ENCODE results near the gene ARHGAP9. TPM values are rescaled to one million over a fixed set of nuclear protein-coding genes. Genes with fewer than 3 reads are reported as not detected.
A peak's percentile ranks its signal among the peaks of the same experiment; 100 is the strongest.
"Not testable (repeated sequence)": the region's sequence is repeated elsewhere in the genome, so short reads cannot be mapped to it uniquely, and the experiment has no call there.

Gene ARHGAP9
- total RNA-seq, 1 experiment from 2014 or later, result not detected

DNA sequence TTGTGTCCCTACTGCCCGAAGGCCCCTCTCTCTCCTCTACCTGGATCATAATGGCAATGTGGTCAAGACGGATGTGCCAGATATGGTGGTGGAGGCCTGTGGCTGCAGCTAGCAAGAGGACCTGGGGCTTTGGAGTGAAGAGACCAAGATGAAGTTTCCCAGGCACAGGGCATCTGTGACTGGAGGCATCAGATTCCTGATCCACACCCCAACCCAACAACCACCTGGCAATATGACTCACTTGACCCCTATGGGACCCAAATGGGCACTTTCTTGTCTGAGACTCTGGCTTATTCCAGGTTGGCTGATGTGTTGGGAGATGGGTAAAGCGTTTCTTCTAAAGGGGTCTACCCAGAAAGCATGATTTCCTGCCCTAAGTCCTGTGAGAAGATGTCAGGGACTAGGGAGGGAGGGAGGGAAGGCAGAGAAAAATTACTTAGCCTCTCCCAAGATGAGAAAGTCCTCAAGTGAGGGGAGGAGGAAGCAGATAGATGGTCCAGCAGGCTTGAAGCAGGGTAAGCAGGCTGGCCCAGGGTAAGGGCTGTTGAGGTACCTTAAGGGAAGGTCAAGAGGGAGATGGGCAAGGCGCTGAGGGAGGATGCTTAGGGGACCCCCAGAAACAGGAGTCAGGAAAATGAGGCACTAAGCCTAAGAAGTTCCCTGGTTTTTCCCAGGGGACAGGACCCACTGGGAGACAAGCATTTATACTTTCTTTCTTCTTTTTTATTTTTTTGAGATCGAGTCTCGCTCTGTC is 22.8 kb downstream of the ARHGAP9 start:
- no peak for DNase-seq
- Histone ChIP-seq H3K9me3 (no peaks in the 10 kb centered on the region), H3K27me3 (peaks cover 10% of the 10 kb centered on the region), H3K36me3 (no peaks in the 10 kb centered on the region), H3K4me3 (no peak overlapping the region)

DNA sequence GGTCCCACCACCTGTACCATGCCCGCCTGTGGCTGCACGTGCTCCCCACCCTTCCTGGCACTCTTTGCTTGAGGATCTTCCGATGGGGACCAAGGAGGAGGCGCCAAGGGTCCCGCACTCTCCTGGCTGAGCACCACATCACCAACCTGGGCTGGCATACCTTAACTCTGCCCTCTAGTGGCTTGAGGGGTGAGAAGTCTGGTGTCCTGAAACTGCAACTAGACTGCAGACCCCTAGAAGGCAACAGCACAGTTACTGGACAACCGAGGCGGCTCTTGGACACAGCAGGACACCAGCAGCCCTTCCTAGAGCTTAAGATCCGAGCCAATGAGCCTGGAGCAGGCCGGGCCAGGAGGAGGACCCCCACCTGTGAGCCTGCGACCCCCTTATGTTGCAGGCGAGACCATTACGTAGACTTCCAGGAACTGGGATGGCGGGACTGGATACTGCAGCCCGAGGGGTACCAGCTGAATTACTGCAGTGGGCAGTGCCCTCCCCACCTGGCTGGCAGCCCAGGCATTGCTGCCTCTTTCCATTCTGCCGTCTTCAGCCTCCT is 23.4 kb downstream of the ARHGAP9 start:
- H3K9me3 ChIP-seq, result no peaks in the 10 kb centered on the region
- H3K4me3 ChIP-seq, result no peak overlapping the region
- DNase-seq, result no peak
- peaks cover 8% of the 10 kb centered on the region for H3K27me3 ChIP-seq
- H3K36me3 ChIP-seq, result no peaks in the 10 kb centered on the region

- Histone ChIP-seq H3K4me3 (no peak overlapping the region), H3K27me3 (peaks cover 3% of the 10 kb centered on the region), H3K36me3 (no peaks in the 10 kb centered on the region), H3K9me3 (no peaks in the 10 kb centered on the region)
- DNase-seq, result no peak
Measured at GRCh38 chr12:57455374-57456144, 24.1 kb downstream of the ARHGAP9 start.

GRCh38 chr12:57454566-57455373 is 24.9 kb downstream of the ARHGAP9 start, which contains the start of gene INHBE:
Gene INHBE, plus strand, starts transcription at chr12:57455307. Its CDS starts 230 bp downstream, at chr12:57455537.
- Histone ChIP-seq H3K9me3 (no peaks in the 10 kb centered on the region), H3K27me3 (no peaks in the 10 kb centered on the region), H3K4me3 (no peak within 1 kb of the TSS), H3K36me3 (no peaks in the 10 kb centered on the region)
- DNase-seq, result peak; percentile 58

DNA sequence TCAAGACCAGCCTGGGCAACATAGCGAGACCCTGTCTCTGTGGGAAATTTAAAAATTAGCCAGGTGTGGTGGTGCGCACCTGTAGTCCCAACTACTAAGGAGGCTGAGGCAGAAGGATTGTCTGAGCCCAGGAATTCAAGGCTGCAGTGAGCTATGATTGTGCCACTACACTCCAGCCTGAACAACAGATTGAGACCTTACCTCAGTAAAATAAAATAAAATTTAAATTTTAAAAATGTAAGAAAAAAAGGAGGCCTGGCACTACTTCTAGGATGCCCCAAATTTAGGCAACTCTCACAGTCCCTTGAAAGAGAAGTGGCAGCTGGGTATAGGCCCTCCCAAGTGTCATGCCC is 25.5 kb downstream of the ARHGAP9 start:
- no peaks in the 10 kb centered on the region for H3K36me3 ChIP-seq
- H3K27me3 ChIP-seq, result no peaks in the 10 kb centered on the region
- no peak overlapping the region for H3K4me3 ChIP-seq
- no peaks in the 10 kb centered on the region for H3K9me3 ChIP-seq
- DNase-seq, result no peak

GRCh38 chr12:57452937-57453509 is 26.6 kb downstream of the ARHGAP9 start:
- Histone ChIP-seq H3K4me3 (no peak overlapping the region), H3K9me3 (no peaks in the 10 kb centered on the region), H3K36me3 (no peaks in the 10 kb centered on the region), H3K27me3 (no peaks in the 10 kb centered on the region)
- DNase-seq, result peak; percentile 71

- no peaks in the 10 kb centered on the region for H3K9me3 ChIP-seq
- H3K27me3 ChIP-seq, result no peaks in the 10 kb centered on the region
- H3K4me3 ChIP-seq, result no peak overlapping the region
- H3K36me3 ChIP-seq, result no peaks in the 10 kb centered on the region
- no peak for DNase-seq
Measured at GRCh38 chr12:57452181-57452936, 27.3 kb downstream of the ARHGAP9 start.

DNA sequence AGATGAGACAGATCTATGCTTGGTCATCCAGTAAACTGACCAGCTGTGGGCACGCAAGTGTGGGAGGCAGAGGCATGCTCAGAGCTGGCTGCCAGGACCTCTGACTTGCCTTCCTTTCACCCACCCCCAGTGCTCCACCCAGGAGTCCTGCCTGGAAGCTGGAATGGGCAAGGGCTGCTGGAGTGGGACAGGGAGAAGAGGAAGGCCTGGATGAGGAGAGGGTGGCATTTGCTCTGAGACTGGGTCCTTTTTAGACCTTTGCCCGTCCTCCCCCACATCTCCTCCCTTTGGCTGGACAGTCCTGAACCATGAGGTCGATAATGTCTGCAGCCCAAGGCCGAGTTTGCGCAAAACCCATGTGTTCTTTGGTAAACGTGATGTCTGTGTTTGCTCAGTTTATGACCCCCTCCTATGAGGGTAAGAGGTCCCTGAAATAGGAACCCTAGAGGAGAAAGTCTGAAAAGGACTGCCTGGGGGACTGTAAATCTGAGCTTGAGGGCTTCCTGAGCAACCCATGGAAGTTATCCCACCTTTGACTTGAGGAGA is 28.4 kb downstream of the ARHGAP9 start:
- Histone ChIP-seq H3K9me3 (no peaks in the 10 kb centered on the region), H3K36me3 (no peaks in the 10 kb centered on the region), H3K4me3 (no peak overlapping the region), H3K27me3 (no peaks in the 10 kb centered on the region)
- DNase-seq, result peak; percentile 54

- H3K9me3 ChIP-seq, result no peaks in the 10 kb centered on the region
- no peak overlapping the region for H3K4me3 ChIP-seq
- H3K27me3 ChIP-seq, result no peaks in the 10 kb centered on the region
- H3K36me3 ChIP-seq, result no peaks in the 10 kb centered on the region
- DNase-seq, result no peak
Measured at GRCh38 chr12:57450057-57450456, 29.6 kb downstream of the ARHGAP9 start.

GRCh38 chr12:57449375-57449774 is 30.3 kb downstream of the ARHGAP9 start:
- no peak overlapping the region for H3K4me3 ChIP-seq
- no peak for DNase-seq
- no peaks in the 10 kb centered on the region for H3K9me3 ChIP-seq
- no peaks in the 10 kb centered on the region for H3K27me3 ChIP-seq
- no peaks in the 10 kb centered on the region for H3K36me3 ChIP-seq

DNA sequence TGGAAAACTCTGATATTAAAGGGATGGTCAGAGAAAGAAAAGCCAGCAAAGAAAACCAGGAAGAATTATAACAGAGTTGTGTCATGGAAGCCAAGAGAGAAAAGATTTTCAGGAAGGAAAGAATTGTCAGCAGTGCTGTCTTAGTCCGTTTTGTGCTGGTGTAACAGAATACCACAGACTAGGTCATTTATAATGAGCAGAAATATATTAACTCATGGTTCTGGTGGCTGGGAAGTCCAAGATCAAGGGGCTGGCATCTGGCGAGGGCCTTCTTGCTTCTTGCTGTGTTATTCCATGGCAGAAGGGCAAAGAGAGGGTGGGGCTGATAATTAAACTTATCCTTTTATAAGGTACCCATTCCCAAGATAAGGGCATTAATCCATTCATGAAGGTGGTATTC is 31.0 kb downstream of the ARHGAP9 start:
- DNase-seq, result no peak
- H3K27me3 ChIP-seq, result no peaks in the 10 kb centered on the region
- no peak overlapping the region for H3K4me3 ChIP-seq
- no peaks in the 10 kb centered on the region for H3K9me3 ChIP-seq
- H3K36me3 ChIP-seq, result no peaks in the 10 kb centered on the region

- DNase-seq, result no peak
- Histone ChIP-seq H3K9me3 (0 out of 2 replicates have a peak, but pooled peaks cover 2% of the 10 kb centered on the region), H3K27me3 (no peaks in the 10 kb centered on the region), H3K4me3 (no peak overlapping the region), H3K36me3 (no peaks in the 10 kb centered on the region)
Measured at GRCh38 chr12:57446292-57446960, 33.2 kb downstream of the ARHGAP9 start.

GRCh38 chr12:57444744-57445143 is 34.9 kb downstream of the ARHGAP9 start:
- DNase-seq, result no peak
- Histone ChIP-seq H3K4me3 (no peak overlapping the region), H3K27me3 (no peaks in the 10 kb centered on the region), H3K36me3 (no peaks in the 10 kb centered on the region), H3K9me3 (0 out of 2 replicates have a peak, but pooled peaks cover 2% of the 10 kb centered on the region)

DNA sequence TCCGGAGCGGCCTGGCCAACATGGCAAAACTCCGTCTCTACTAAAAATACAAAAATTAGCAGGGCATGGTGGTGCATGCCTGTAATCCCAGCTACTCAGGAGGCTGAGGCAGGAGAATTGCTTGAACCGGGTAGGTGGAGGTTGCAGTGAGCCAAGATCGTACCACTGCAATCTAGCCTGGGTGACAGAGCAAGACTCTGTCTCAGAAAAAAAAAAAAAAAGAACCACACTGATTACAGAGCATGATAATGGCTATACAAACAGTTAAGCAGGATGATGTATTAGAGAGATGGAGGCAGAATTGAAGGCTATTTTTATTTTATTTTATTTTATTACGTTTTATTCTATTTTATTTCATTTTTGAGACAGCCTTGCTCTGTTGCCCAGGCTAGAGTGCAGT is 35.3 kb downstream of the ARHGAP9 start:
- H3K36me3 ChIP-seq, H3K4me3 ChIP-seq, DNase-seq, H3K27me3 ChIP-seq, H3K9me3 ChIP-seq: not testable (repeated sequence)

GRCh38 chr12:57441846-57442427 is 37.7 kb downstream of the ARHGAP9 start:
- Histone ChIP-seq H3K9me3 (0 out of 2 replicates have a peak, but pooled peaks cover 2% of the 10 kb centered on the region), H3K27me3 (no peaks in the 10 kb centered on the region), H3K36me3 (no peaks in the 10 kb centered on the region), H3K4me3 (no peak overlapping the region)
- no peak for DNase-seq
